HS-5 (cell line): Measurements from ENCODE around the gene CD24.

ENCODE experiments used
- DNase-seq: peaks from one replicate; pipeline ENCODE4 v3.0.0-alpha.2; 2012; ENCODE audit warnings: low read depth

CD24 gene

GRCh38 chr6:106967936-106968555 is 6.5 kb downstream of the CD24 start:
- DNase-seq: no peak

GRCh38 chr6:106966671-106967640 is 7.6 kb downstream of the CD24 start:
- no peak for DNase-seq

- DNase-seq: no peak
These were observed 8.3 kb downstream of the CD24 start for GRCh38 chr6:106966229-106966628.

- no peak for DNase-seq
These were observed 9.6 kb downstream of the CD24 start for GRCh38 chr6:106964954-106965353.

GRCh38 chr6:106964099-106964498 is 10.4 kb downstream of the CD24 start:
- DNase-seq: no peak

GRCh38 chr6:106963544-106963943 is 11.0 kb downstream of the CD24 start:
- DNase-seq: no peak

GRCh38 chr6:106961801-106962200 is 12.7 kb downstream of the CD24 start:
- DNase-seq: no peak

- DNase-seq: no peak
These were observed 13.4 kb downstream of the CD24 start for GRCh38 chr6:106961136-106961535.

- DNase-seq: no peak
These were observed 14.5 kb downstream of the CD24 start for GRCh38 chr6:106959985-106960384.

GRCh38 chr6:106939848-106940247 is 34.7 kb downstream of the CD24 start:
- no peak for DNase-seq

- no peak for DNase-seq
These were observed 35.3 kb downstream of the CD24 start for GRCh38 chr6:106939208-106939607.

- peak; percentile 6 for DNase-seq
These were observed 46.8 kb downstream of the CD24 start for GRCh38 chr6:106927531-106928398.

- no peak for DNase-seq
These were observed 48.6 kb downstream of the CD24 start for GRCh38 chr6:106925948-106926347.

- no peak for DNase-seq
These were observed 49.6 kb downstream of the CD24 start for GRCh38 chr6:106924694-106925523.

GRCh38 chr6:106922626-106923025 is 51.9 kb downstream of the CD24 start:
- DNase-seq: no peak
